Measurements from ENCODE around the gene CDKL2. TPM values are rescaled to one million over a fixed set of nuclear protein-coding genes. Genes with fewer than 3 reads are reported as not detected.

CDKL2 gene
- total RNA-seq, 1 donor from 2014 or later, result not detected

DNA sequence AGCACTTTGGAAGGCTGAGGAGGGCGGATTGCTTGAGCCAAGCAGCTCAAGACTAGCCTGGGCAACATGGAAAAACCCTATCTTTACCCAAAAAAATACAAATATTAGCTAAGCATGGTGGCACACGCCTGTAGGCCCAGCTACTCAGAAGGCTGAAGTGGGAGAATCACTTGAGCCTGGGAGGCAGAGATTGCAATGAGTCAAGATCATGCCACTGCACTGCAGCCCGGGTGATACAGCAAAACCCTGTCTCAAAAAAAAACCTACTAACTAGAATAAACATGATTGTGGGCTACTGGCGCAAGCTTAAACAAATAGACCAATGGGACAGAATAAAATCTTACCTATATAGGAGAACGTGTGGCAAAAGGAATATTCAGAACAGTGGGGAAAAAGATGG, 7.3 kb downstream of the CDKL2 start:
- no peaks in the 10 kb centered on the region for H3K36me3 ChIP-seq (ENCODE audit: control insufficient read depth in 3 of 3, insufficient read depth in 3 of 3, low read length in 3 of 3)
- H3K27me3 ChIP-seq (ENCODE audit: control insufficient read depth in 3 of 3, insufficient read depth in 3 of 3, low read length in 3 of 3), result no peaks in the 10 kb centered on the region
- no peak overlapping the region for H3K4me3 ChIP-seq (ENCODE audit: low read length in 3 of 3)
- no peak overlapping the region for H3K27ac ChIP-seq (ENCODE audit: low read depth, low read length)
- no peaks in the 10 kb centered on the region for H3K4me1 ChIP-seq (ENCODE audit: control insufficient read depth in 3 of 3, insufficient read depth in 3 of 3, low read length in 3 of 3)
- no peaks in the 10 kb centered on the region for H3K9me3 ChIP-seq (ENCODE audit: control insufficient read depth in 3 of 3, low read length in 3 of 3)
- no peak overlapping the region for H3K9ac ChIP-seq (ENCODE audit: low read depth in 1 of 3, low read length in 3 of 3)

- H3K27ac ChIP-seq (ENCODE audit: low read depth, low read length), result no peak overlapping the region
- no peaks in the 10 kb centered on the region for H3K4me1 ChIP-seq (ENCODE audit: control insufficient read depth in 3 of 3, insufficient read depth in 3 of 3, low read length in 3 of 3)
- H3K9me3 ChIP-seq (ENCODE audit: control insufficient read depth in 3 of 3, low read length in 3 of 3), result no peaks in the 10 kb centered on the region
- H3K36me3 ChIP-seq (ENCODE audit: control insufficient read depth in 3 of 3, insufficient read depth in 3 of 3, low read length in 3 of 3), result no peaks in the 10 kb centered on the region
- H3K4me3 ChIP-seq (ENCODE audit: low read length in 3 of 3), result no peak overlapping the region
- H3K27me3 ChIP-seq (ENCODE audit: control insufficient read depth in 3 of 3, insufficient read depth in 3 of 3, low read length in 3 of 3), result no peaks in the 10 kb centered on the region
- H3K9ac ChIP-seq (ENCODE audit: low read depth in 1 of 3, low read length in 3 of 3), result no peak overlapping the region
Observed at GRCh38 chr4:75621715-75622114, 8.6 kb downstream of the CDKL2 start.

- H3K9me3 ChIP-seq (ENCODE audit: control insufficient read depth in 3 of 3, low read length in 3 of 3), result no peaks in the 10 kb centered on the region
- no peak overlapping the region for H3K4me3 ChIP-seq (ENCODE audit: low read length in 3 of 3)
- H3K27ac ChIP-seq (ENCODE audit: low read depth, low read length), result no peak overlapping the region
- no peaks in the 10 kb centered on the region for H3K4me1 ChIP-seq (ENCODE audit: control insufficient read depth in 3 of 3, insufficient read depth in 3 of 3, low read length in 3 of 3)
- H3K9ac ChIP-seq (ENCODE audit: low read depth in 1 of 3, low read length in 3 of 3), result no peak overlapping the region
- no peaks in the 10 kb centered on the region for H3K36me3 ChIP-seq (ENCODE audit: control insufficient read depth in 3 of 3, insufficient read depth in 3 of 3, low read length in 3 of 3)
- H3K27me3 ChIP-seq (ENCODE audit: control insufficient read depth in 3 of 3, insufficient read depth in 3 of 3, low read length in 3 of 3), result no peaks in the 10 kb centered on the region
Observed at GRCh38 chr4:75612306-75612705, 18.0 kb downstream of the CDKL2 start.

GRCh38 chr4:75605928-75606327, 24.4 kb downstream of the CDKL2 start:
- Histone ChIP-seq H3K27me3 (ENCODE audit: control insufficient read depth in 3 of 3, insufficient read depth in 3 of 3, low read length in 3 of 3) (no peaks in the 10 kb centered on the region), H3K9ac (ENCODE audit: low read depth in 1 of 3, low read length in 3 of 3) (no peak overlapping the region), H3K4me3 (ENCODE audit: low read length in 3 of 3) (no peak overlapping the region)

GRCh38 chr4:75599647-75600046, 30.7 kb downstream of the CDKL2 start:
- Histone ChIP-seq H3K27me3 (ENCODE audit: control insufficient read depth in 3 of 3, insufficient read depth in 3 of 3, low read length in 3 of 3) (no peaks in the 10 kb centered on the region), H3K27ac (ENCODE audit: low read depth, low read length) (no peak overlapping the region), H3K4me3 (ENCODE audit: low read length in 3 of 3) (no peak overlapping the region), H3K36me3 (ENCODE audit: control insufficient read depth in 3 of 3, insufficient read depth in 3 of 3, low read length in 3 of 3) (no peaks in the 10 kb centered on the region), H3K9ac (ENCODE audit: low read depth in 1 of 3, low read length in 3 of 3) (no peak overlapping the region), H3K4me1 (ENCODE audit: control insufficient read depth in 3 of 3, insufficient read depth in 3 of 3, low read length in 3 of 3) (no peaks in the 10 kb centered on the region), H3K9me3 (ENCODE audit: control insufficient read depth in 3 of 3, low read length in 3 of 3) (no peaks in the 10 kb centered on the region)

More at GRCh38 chr4:75605928-75606327, 24.4 kb downstream of the CDKL2 start:
- Histone ChIP-seq H3K36me3 (ENCODE audit: control insufficient read depth in 3 of 3, insufficient read depth in 3 of 3, low read length in 3 of 3) (no peaks in the 10 kb centered on the region), H3K9me3 (ENCODE audit: control insufficient read depth in 3 of 3, low read length in 3 of 3) (no peaks in the 10 kb centered on the region), H3K4me1 (ENCODE audit: control insufficient read depth in 3 of 3, insufficient read depth in 3 of 3, low read length in 3 of 3) (no peaks in the 10 kb centered on the region), H3K27ac (ENCODE audit: low read depth, low read length) (no peak overlapping the region)

DNA sequence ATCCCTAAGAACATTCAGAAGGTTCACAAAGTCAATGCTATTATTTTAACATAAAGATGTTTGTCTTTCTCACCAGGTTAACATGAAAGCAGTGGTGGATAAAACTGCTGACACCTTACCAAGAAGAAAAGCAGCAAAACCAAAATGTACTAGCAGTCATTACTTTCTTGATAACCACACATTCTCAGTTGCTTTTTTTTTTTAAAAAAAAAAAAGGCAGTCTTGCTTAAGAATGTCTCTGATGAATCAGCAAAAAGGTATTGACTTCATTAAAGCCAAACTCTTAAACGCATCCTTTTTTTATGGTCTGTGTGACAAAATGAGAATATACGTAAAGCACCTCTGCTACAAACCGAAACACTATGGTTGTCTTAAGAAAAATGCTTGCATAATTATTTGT, 31.9 kb downstream of the CDKL2 start:
- no peak overlapping the region for H3K27ac ChIP-seq (ENCODE audit: low read depth, low read length)
- H3K27me3 ChIP-seq (ENCODE audit: control insufficient read depth in 3 of 3, insufficient read depth in 3 of 3, low read length in 3 of 3), result no peaks in the 10 kb centered on the region
- H3K4me3 ChIP-seq (ENCODE audit: low read length in 3 of 3), result no peak overlapping the region
- no peaks in the 10 kb centered on the region for H3K4me1 ChIP-seq (ENCODE audit: control insufficient read depth in 3 of 3, insufficient read depth in 3 of 3, low read length in 3 of 3)
- no peaks in the 10 kb centered on the region for H3K36me3 ChIP-seq (ENCODE audit: control insufficient read depth in 3 of 3, insufficient read depth in 3 of 3, low read length in 3 of 3)
- H3K9me3 ChIP-seq (ENCODE audit: control insufficient read depth in 3 of 3, low read length in 3 of 3), result no peaks in the 10 kb centered on the region
- H3K9ac ChIP-seq (ENCODE audit: low read depth in 1 of 3, low read length in 3 of 3), result no peak overlapping the region

GRCh38 chr4:75596061-75596460, 34.3 kb downstream of the CDKL2 start:
- H3K4me1 ChIP-seq (ENCODE audit: control insufficient read depth in 3 of 3, insufficient read depth in 3 of 3, low read length in 3 of 3), result no peaks in the 10 kb centered on the region
- no peaks in the 10 kb centered on the region for H3K27me3 ChIP-seq (ENCODE audit: control insufficient read depth in 3 of 3, insufficient read depth in 3 of 3, low read length in 3 of 3)
- no peak overlapping the region for H3K27ac ChIP-seq (ENCODE audit: low read depth, low read length)
- no peaks in the 10 kb centered on the region for H3K36me3 ChIP-seq (ENCODE audit: control insufficient read depth in 3 of 3, insufficient read depth in 3 of 3, low read length in 3 of 3)
- H3K9me3 ChIP-seq (ENCODE audit: control insufficient read depth in 3 of 3, low read length in 3 of 3), result no peaks in the 10 kb centered on the region
- no peak overlapping the region for H3K9ac ChIP-seq (ENCODE audit: low read depth in 1 of 3, low read length in 3 of 3)
- H3K4me3 ChIP-seq (ENCODE audit: low read length in 3 of 3), result no peak overlapping the region

- no peaks in the 10 kb centered on the region for H3K27me3 ChIP-seq (ENCODE audit: control insufficient read depth in 3 of 3, insufficient read depth in 3 of 3, low read length in 3 of 3)
- H3K36me3 ChIP-seq (ENCODE audit: control insufficient read depth in 3 of 3, insufficient read depth in 3 of 3, low read length in 3 of 3), result no peaks in the 10 kb centered on the region
- H3K27ac ChIP-seq (ENCODE audit: low read depth, low read length), result no peak overlapping the region
Observed at GRCh38 chr4:75593393-75593792, 36.9 kb downstream of the CDKL2 start.

DNA sequence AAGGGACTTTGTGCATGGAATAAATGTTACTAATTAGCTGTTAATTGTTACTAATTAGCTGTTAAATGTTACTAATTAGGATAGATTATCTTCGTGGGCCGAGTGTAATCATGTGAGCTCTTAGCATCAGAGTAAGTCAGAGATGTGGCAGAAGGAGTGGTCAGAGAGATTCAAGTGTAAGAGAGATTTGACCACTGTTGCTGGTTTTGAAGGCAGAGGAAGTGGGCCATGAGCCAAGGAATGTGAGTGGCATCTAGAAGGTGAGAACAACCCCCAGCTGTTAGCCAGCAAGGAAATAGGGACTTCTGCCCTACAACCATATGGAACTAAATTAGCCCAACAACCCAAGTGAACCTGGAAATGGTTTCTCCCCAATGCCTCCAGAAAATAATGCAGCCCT, 46.3 kb downstream of the CDKL2 start:
- Histone ChIP-seq H3K4me3 (ENCODE audit: low read length in 3 of 3) (no peak overlapping the region), H3K9ac (ENCODE audit: low read depth in 1 of 3, low read length in 3 of 3) (no peak overlapping the region), H3K27me3 (ENCODE audit: control insufficient read depth in 3 of 3, insufficient read depth in 3 of 3, low read length in 3 of 3) (no peaks in the 10 kb centered on the region), H3K27ac (ENCODE audit: low read depth, low read length) (no peak overlapping the region), H3K36me3 (ENCODE audit: control insufficient read depth in 3 of 3, insufficient read depth in 3 of 3, low read length in 3 of 3) (no peaks in the 10 kb centered on the region), H3K4me1 (ENCODE audit: control insufficient read depth in 3 of 3, insufficient read depth in 3 of 3, low read length in 3 of 3) (no peaks in the 10 kb centered on the region), H3K9me3 (ENCODE audit: control insufficient read depth in 3 of 3, low read length in 3 of 3) (peaks cover 0 to 2% (median 2%) of the 10 kb centered on the region in 3 donors)

More at GRCh38 chr4:75593393-75593792, 36.9 kb downstream of the CDKL2 start:
- H3K9ac ChIP-seq (ENCODE audit: low read depth in 1 of 3, low read length in 3 of 3), result no peak overlapping the region
- no peak overlapping the region for H3K4me3 ChIP-seq (ENCODE audit: low read length in 3 of 3)
- no peaks in the 10 kb centered on the region for H3K9me3 ChIP-seq (ENCODE audit: control insufficient read depth in 3 of 3, low read length in 3 of 3)
- H3K4me1 ChIP-seq (ENCODE audit: control insufficient read depth in 3 of 3, insufficient read depth in 3 of 3, low read length in 3 of 3), result no peaks in the 10 kb centered on the region

- H3K4me3 ChIP-seq (ENCODE audit: low read length in 3 of 3), result no peak overlapping the region
Observed at GRCh38 chr4:75567725-75568124, 62.6 kb downstream of the CDKL2 start.

GRCh38 chr4:75566911-75567310, 63.4 kb downstream of the CDKL2 start:
- Histone ChIP-seq H3K27ac (ENCODE audit: low read depth, low read length) (no peak overlapping the region), H3K4me3 (ENCODE audit: low read length in 3 of 3) (no peak overlapping the region), H3K4me1 (ENCODE audit: control insufficient read depth in 3 of 3, insufficient read depth in 3 of 3, low read length in 3 of 3) (no peaks in the 10 kb centered on the region), H3K36me3 (ENCODE audit: control insufficient read depth in 3 of 3, insufficient read depth in 3 of 3, low read length in 3 of 3) (no peaks in the 10 kb centered on the region), H3K9ac (ENCODE audit: low read depth in 1 of 3, low read length in 3 of 3) (no peak overlapping the region), H3K27me3 (ENCODE audit: control insufficient read depth in 3 of 3, insufficient read depth in 3 of 3, low read length in 3 of 3) (no peaks in the 10 kb centered on the region), H3K9me3 (ENCODE audit: control insufficient read depth in 3 of 3, low read length in 3 of 3) (no peaks in the 10 kb centered on the region)

More at GRCh38 chr4:75567725-75568124, 62.6 kb downstream of the CDKL2 start:
- Histone ChIP-seq H3K27me3 (ENCODE audit: control insufficient read depth in 3 of 3, insufficient read depth in 3 of 3, low read length in 3 of 3) (no peaks in the 10 kb centered on the region), H3K4me1 (ENCODE audit: control insufficient read depth in 3 of 3, insufficient read depth in 3 of 3, low read length in 3 of 3) (no peaks in the 10 kb centered on the region), H3K9ac (ENCODE audit: low read depth in 1 of 3, low read length in 3 of 3) (no peak overlapping the region), H3K36me3 (ENCODE audit: control insufficient read depth in 3 of 3, insufficient read depth in 3 of 3, low read length in 3 of 3) (no peaks in the 10 kb centered on the region), H3K9me3 (ENCODE audit: control insufficient read depth in 3 of 3, low read length in 3 of 3) (no peaks in the 10 kb centered on the region), H3K27ac (ENCODE audit: low read depth, low read length) (no peak overlapping the region)
